HepG2 (cell line): Measurements from ENCODE around the gene SDK2.

Experiments used
- EZH2 ChIP-seq: conservative IDR thresholded peaks from 2 replicates; pipeline ENCODE4 v1.6.1; 2012; ENCODE audit warnings: mild to moderate bottlenecking, low read depth, low read length, moderate library complexity
- HDAC2 ChIP-seq: sonication (generic); formaldehyde crosslinking; IDR thresholded peaks from 2 replicates; pipeline ENCODE4 v1.4.0; 2020; ENCODE audit warnings: missing genetic modification reagents
- KLF9 ChIP-seq: IDR thresholded peaks from 2 replicates; pipeline ENCODE4 v1.6.1; 2016; ENCODE audit warnings: low read depth
- POLR2A ChIP-seq, 2 experiments: IDR thresholded peaks; 2 replicates each; pipeline ENCODE4 v1.6.1; 2011; ENCODE audit warnings: low read depth in 2 of 2, low read length in 2 of 2, mild to moderate bottlenecking in 1 of 2, moderate library complexity in 1 of 2; ENCODE audit not compliant: insufficient read depth in 1 of 2
- TBL1XR1 ChIP-seq: fragments of 150-350 bp; IDR thresholded peaks from 2 replicates; pipeline ENCODE4 v1.6.1; 2014; ENCODE audit warnings: borderline replicate concordance, low read length; ENCODE audit not compliant: partially characterized antibody
- ZNF207 ChIP-seq: fragments of 450-650 bp; IDR thresholded peaks from 2 replicates; pipeline ENCODE4 v1.6.1; 2016; ENCODE audit warnings: antibody characterized with exemption, borderline replicate concordance
- ZNF44 ChIP-seq: sonication (generic); formaldehyde crosslinking; IDR thresholded peaks from 2 replicates; pipeline ENCODE4 v1.5.1; 2020; ENCODE audit warnings: mild to moderate bottlenecking, missing genetic modification reagents
- ZNF510 ChIP-seq: sonication (generic); formaldehyde crosslinking; IDR thresholded peaks from 2 replicates; pipeline ENCODE4 v1.4.0; 2020; ENCODE audit warnings: low read depth, mild to moderate bottlenecking, missing genetic modification reagents
- ZNF549 ChIP-seq: sonication (generic); formaldehyde crosslinking; IDR thresholded peaks from 2 replicates; pipeline ENCODE4 v1.5.0; 2020; ENCODE audit warnings: missing genetic modification reagents
- TF ChIP-seq, protein P1 (sequence below): sonication (generic); formaldehyde crosslinking; IDR thresholded peaks from 2 replicates; pipeline ENCODE4 v1.9.0; 2021; ENCODE audit warnings: missing genetic modification reagents, mild to moderate bottlenecking, borderline replicate concordance
- TF ChIP-seq, protein P2 (sequence below): sonication (generic); formaldehyde crosslinking; IDR thresholded peaks from 2 replicates; pipeline ENCODE4 v1.8.1; 2023; ENCODE audit warnings: missing genetic modification reagents, inconsistent platforms, borderline replicate concordance
- TF ChIP-seq, protein P3 (sequence below): sonication (generic); formaldehyde crosslinking; IDR thresholded peaks from 2 replicates; pipeline ENCODE4 v1.4.0; 2020; ENCODE audit warnings: missing genetic modification reagents

DNA sequence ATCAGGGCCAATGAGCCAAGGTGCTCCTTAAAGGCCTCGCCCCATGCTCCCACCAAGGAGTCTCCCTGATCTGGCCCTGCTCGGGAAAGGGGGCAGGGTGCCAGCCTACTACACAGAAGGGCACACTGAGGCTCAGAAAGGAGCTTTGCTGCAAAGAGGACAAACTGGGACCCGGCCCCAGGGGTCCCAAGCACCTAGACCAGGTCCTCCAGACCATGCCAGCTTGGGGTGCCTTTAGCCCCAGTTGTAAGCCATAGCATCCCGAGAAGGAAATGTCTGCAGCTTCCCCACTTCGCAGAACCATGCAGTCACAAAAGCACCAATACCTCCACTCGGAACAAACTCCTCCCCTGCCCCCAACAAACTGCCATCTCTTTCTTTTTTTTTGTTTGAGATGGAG lies 257.7 kb downstream of the SDK2 start:
- TF ChIP-seq, protein P1, sequence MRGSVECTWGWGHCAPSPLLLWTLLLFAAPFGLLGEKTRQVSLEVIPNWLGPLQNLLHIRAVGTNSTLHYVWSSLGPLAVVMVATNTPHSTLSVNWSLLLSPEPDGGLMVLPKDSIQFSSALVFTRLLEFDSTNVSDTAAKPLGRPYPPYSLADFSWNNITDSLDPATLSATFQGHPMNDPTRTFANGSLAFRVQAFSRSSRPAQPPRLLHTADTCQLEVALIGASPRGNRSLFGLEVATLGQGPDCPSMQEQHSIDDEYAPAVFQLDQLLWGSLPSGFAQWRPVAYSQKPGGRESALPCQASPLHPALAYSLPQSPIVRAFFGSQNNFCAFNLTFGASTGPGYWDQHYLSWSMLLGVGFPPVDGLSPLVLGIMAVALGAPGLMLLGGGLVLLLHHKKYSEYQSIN (CRISPR knock-in tag) = no peak
- TF ChIP-seq POLR2A (IDR thresholded peaks at IDR 0.05; ENCODE audit: insufficient read depth in 1 of 2, low read depth in 2 of 2, low read length in 2 of 2) = no peak
- no peak for TF ChIP-seq ZNF44
- no peak for TF ChIP-seq KLF9
- no peak for TF ChIP-seq HDAC2 (CRISPR knock-in tag)
- TF ChIP-seq ZNF549 (CRISPR knock-in tag) = no peak
- no peak for TF ChIP-seq ZNF510
- no peak for TF ChIP-seq ZNF207
- TF ChIP-seq, protein P2, sequence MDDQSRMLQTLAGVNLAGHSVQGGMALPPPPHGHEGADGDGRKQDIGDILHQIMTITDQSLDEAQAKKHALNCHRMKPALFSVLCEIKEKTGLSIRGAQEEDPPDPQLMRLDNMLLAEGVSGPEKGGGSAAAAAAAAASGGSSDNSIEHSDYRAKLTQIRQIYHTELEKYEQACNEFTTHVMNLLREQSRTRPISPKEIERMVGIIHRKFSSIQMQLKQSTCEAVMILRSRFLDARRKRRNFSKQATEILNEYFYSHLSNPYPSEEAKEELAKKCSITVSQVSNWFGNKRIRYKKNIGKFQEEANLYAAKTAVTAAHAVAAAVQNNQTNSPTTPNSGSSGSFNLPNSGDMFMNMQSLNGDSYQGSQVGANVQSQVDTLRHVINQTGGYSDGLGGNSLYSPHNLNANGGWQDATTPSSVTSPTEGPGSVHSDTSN (CRISPR knock-in tag) = no peak
- no peak for TF ChIP-seq TBL1XR1
- TF ChIP-seq, protein P3, sequence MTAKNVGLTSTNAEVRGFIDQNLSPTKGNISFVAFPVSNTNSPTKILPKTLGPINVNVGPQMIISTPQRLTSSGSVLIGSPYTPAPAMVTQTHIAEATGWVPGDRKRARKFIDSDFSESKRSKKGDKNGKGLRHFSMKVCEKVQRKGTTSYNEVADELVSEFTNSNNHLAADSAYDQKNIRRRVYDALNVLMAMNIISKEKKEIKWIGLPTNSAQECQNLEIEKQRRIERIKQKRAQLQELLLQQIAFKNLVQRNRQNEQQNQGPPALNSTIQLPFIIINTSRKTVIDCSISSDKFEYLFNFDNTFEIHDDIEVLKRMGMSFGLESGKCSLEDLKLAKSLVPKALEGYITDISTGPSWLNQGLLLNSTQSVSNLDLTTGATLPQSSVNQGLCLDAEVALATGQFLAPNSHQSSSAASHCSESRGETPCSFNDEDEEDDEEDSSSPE (CRISPR knock-in tag) = no peak
- TF ChIP-seq EZH2 = no peak
